GM23338 (cell line): ENCODE measurements around the gene PRDM11.

Experiments used
- CREB1 ChIP-seq: fragments of 250-450 bp; sonication (Bioruptor Pico); IDR thresholded peaks from 2 replicates; pipeline ENCODE4 v1.5.0; 2020; ENCODE audit warnings: low read depth, mild to moderate bottlenecking, moderate library complexity
- EZH2 ChIP-seq: fragments of 200-600 bp; sonication (generic); IDR thresholded peaks from one replicate; pipeline ENCODE4 v1.8.0; 2017; ENCODE audit warnings: antibody characterized with exemption, mild to moderate bottlenecking, low read depth; ENCODE audit not compliant: unreplicated experiment
- EZH2phosphoT487 ChIP-seq: fragments of 200-600 bp; sonication (generic); IDR thresholded peaks from one replicate; pipeline ENCODE4 v1.8.1; 2018; ENCODE audit warnings: antibody characterized with exemption; ENCODE audit not compliant: unreplicated experiment
- JUNB ChIP-seq: IDR thresholded peaks from one replicate; pipeline ENCODE4 v1.6.1; 2016; ENCODE audit warnings: antibody characterized with exemption; ENCODE audit not compliant: unreplicated experiment
- NANOG ChIP-seq: IDR thresholded peaks from 2 replicates; pipeline ENCODE4 v1.6.1; 2016; ENCODE audit warnings: antibody characterized with exemption, borderline replicate concordance
- POLR2AphosphoS5 ChIP-seq: IDR thresholded peaks from 2 replicates; pipeline ENCODE4 v1.6.1; 2016; ENCODE audit warnings: antibody characterized with exemption, low read depth
- REST ChIP-seq: IDR thresholded peaks from one replicate; pipeline ENCODE4 v1.6.1; 2018; ENCODE audit warnings: antibody characterized with exemption; ENCODE audit not compliant: unreplicated experiment
- STAT1 ChIP-seq: IDR thresholded peaks from one replicate; pipeline ENCODE4 v1.6.1; 2016; ENCODE audit warnings: antibody characterized with exemption; ENCODE audit not compliant: unreplicated experiment
- ZNF114 ChIP-seq: fragments of 250-450 bp; sonication (Bioruptor Pico); IDR thresholded peaks from 2 replicates; pipeline ENCODE4 v1.5.0; 2020; ENCODE audit warnings: mild to moderate bottlenecking, moderate library complexity
- TF ChIP-seq, protein P1 (sequence below), 2 experiments: fragments of 200-600 bp in 1 of 2; sonication (generic) in 1 of 2; conservative IDR thresholded peaks; 2 replicates each; pipeline versions ENCODE4 v1.5.1 to v1.6.1; 2016 to 2017; ENCODE audit warnings: antibody characterized with exemption in 2 of 2, low read depth in 2 of 2, mild to moderate bottlenecking in 2 of 2, moderate library complexity in 1 of 2

- no peak for TF ChIP-seq CREB1 (CRISPR knock-in tag)
- no peak for TF ChIP-seq EZH2
- TF ChIP-seq, protein P1, sequence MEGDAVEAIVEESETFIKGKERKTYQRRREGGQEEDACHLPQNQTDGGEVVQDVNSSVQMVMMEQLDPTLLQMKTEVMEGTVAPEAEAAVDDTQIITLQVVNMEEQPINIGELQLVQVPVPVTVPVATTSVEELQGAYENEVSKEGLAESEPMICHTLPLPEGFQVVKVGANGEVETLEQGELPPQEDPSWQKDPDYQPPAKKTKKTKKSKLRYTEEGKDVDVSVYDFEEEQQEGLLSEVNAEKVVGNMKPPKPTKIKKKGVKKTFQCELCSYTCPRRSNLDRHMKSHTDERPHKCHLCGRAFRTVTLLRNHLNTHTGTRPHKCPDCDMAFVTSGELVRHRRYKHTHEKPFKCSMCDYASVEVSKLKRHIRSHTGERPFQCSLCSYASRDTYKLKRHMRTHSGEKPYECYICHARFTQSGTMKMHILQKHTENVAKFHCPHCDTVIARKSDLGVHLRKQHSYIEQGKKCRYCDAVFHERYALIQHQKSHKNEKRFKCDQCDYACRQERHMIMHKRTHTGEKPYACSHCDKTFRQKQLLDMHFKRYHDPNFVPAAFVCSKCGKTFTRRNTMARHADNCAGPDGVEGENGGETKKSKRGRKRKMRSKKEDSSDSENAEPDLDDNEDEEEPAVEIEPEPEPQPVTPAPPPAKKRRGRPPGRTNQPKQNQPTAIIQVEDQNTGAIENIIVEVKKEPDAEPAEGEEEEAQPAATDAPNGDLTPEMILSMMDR (conservative IDR thresholded peaks at IDR 0.05; ENCODE audit: low read depth in 2 of 2): no peak
- no peak for TF ChIP-seq STAT1
- no peak for TF ChIP-seq JUNB
- no peak for TF ChIP-seq EZH2phosphoT487
- no peak for TF ChIP-seq POLR2AphosphoS5
- TF ChIP-seq REST: no peak
- TF ChIP-seq NANOG: no peak
- no peak for TF ChIP-seq ZNF114 (CRISPR knock-in tag)
Observed at GRCh38 chr11:45104006-45104789, 42.2 kb upstream of the PRDM11 start.
